H9 (cell line): ENCODE results near the gene ARL5A. TPM values are rescaled to one million over a fixed set of nuclear protein-coding genes. Genes with fewer than 3 reads are reported as not detected.

Source experiments
- DNase-seq: peaks from one replicate; pipeline ENCODE4 v3.0.0-alpha.2; 2017
- H2AFZ ChIP-seq: one replicate; pipeline ENCODE4 v1.6.1; 2013; ENCODE audit warnings: mild to moderate bottlenecking, low read length, control low read depth, moderate library complexity
- H2AK5ac ChIP-seq: 2 replicates; pipeline ENCODE4 v1.6.1; 2013; ENCODE audit warnings: low read length, control low read depth, mixed read lengths; ENCODE audit not compliant: insufficient read length
- H2BK120ac ChIP-seq: one replicate; pipeline ENCODE4 v1.6.1; 2013; ENCODE audit warnings: low read depth, mild to moderate bottlenecking, low read length, control low read depth, inconsistent platforms; ENCODE audit not compliant: poor library complexity, severe bottlenecking
- H2BK12ac ChIP-seq: 2 replicates; pipeline ENCODE4 v1.6.1; 2013; ENCODE audit warnings: low read length, control low read depth, mixed read lengths, low read depth; ENCODE audit not compliant: insufficient read length
- H2BK15ac ChIP-seq: 2 replicates; pipeline ENCODE4 v1.6.1; 2013; ENCODE audit warnings: low read depth, low read length, control low read depth
- H2BK20ac ChIP-seq: one replicate; pipeline ENCODE4 v1.6.1; 2013; ENCODE audit warnings: low read depth, mild to moderate bottlenecking, low read length, control low read depth, inconsistent platforms; ENCODE audit not compliant: poor library complexity, severe bottlenecking
- H2BK5ac ChIP-seq: 2 replicates; pipeline ENCODE4 v1.6.1; 2013; ENCODE audit warnings: low read length, control low read depth, mixed read lengths; ENCODE audit not compliant: insufficient read length
- H3K14ac ChIP-seq: 2 replicates; pipeline ENCODE4 v1.6.1; 2013; ENCODE audit warnings: low read length, control low read depth; ENCODE audit not compliant: insufficient read depth
- H3K18ac ChIP-seq: 2 replicates; pipeline ENCODE4 v1.6.1; 2013; ENCODE audit warnings: low read depth, mild to moderate bottlenecking, mixed read lengths, low read length, control low read depth; ENCODE audit not compliant: insufficient read length
- H3K23ac ChIP-seq: 2 replicates; pipeline ENCODE4 v1.6.1; 2013; ENCODE audit warnings: low read length, control low read depth, mixed read lengths, low read depth; ENCODE audit not compliant: insufficient read length
- H3K23me2 ChIP-seq: 2 replicates; pipeline ENCODE4 v1.6.1; 2013; ENCODE audit warnings: low read depth, mild to moderate bottlenecking, mixed read lengths, low read length, control low read depth; ENCODE audit not compliant: insufficient read length, poor library complexity, severe bottlenecking
- H3K27ac ChIP-seq: 2 replicates; pipeline ENCODE4 v1.5.1; 2013; ENCODE audit warnings: low read length, control low read depth, mixed read lengths, low read depth; ENCODE audit not compliant: insufficient read length
- H3K27me3 ChIP-seq: 2 replicates; pipeline ENCODE4 v1.6.1; 2013; ENCODE audit warnings: low read length, control low read depth, inconsistent platforms; ENCODE audit not compliant: insufficient read depth
- H3K4ac ChIP-seq: 2 replicates; pipeline ENCODE4 v1.6.1; 2013; ENCODE audit warnings: low read depth, mild to moderate bottlenecking, control low read depth, inconsistent platforms, low read length, moderate library complexity
- H3K4me1 ChIP-seq: 2 replicates; pipeline ENCODE4 v1.6.1; 2013; ENCODE audit warnings: low read length, control low read depth, inconsistent platforms; ENCODE audit not compliant: insufficient read depth
- H3K4me2 ChIP-seq: 2 replicates; pipeline ENCODE4 v1.6.1; 2013; ENCODE audit warnings: low read length, control low read depth, mixed read lengths; ENCODE audit not compliant: insufficient read length, insufficient read depth
- H3K56ac ChIP-seq: 2 replicates; pipeline ENCODE4 v1.6.1; 2013; ENCODE audit warnings: low read depth, mild to moderate bottlenecking, mixed read lengths, low read length, control low read depth; ENCODE audit not compliant: insufficient read length
- H3K79me1 ChIP-seq: 2 replicates; pipeline ENCODE4 v1.6.1; 2013; ENCODE audit warnings: low read depth, mild to moderate bottlenecking, moderate library complexity, low read length, control low read depth, inconsistent platforms; ENCODE audit not compliant: insufficient read depth, poor library complexity, severe bottlenecking
- H3K79me2 ChIP-seq: 2 replicates; pipeline ENCODE4 v1.6.1; 2013; ENCODE audit warnings: low read length, control low read depth, inconsistent platforms; ENCODE audit not compliant: insufficient read depth
- H3K9ac ChIP-seq: 2 replicates; pipeline ENCODE4 v1.6.1; 2013; ENCODE audit warnings: low read length, control low read depth, mixed read lengths; ENCODE audit not compliant: insufficient read length; ENCODE audit errors: extremely low read depth
- H3K9me3 ChIP-seq: one replicate; pipeline ENCODE4 v1.6.1; 2013; ENCODE audit warnings: low read depth, low read length, inconsistent platforms; ENCODE audit not compliant: control insufficient read depth
- H3T11ph ChIP-seq: one replicate; pipeline ENCODE4 v1.6.1; 2013; ENCODE audit warnings: mild to moderate bottlenecking, low read length, control low read depth, inconsistent platforms
- H4K20me1 ChIP-seq: one replicate; pipeline ENCODE4 v1.6.1; 2013; ENCODE audit not compliant: control insufficient read depth, insufficient read length, insufficient read depth
- H4K5ac ChIP-seq: 2 replicates; pipeline ENCODE4 v1.6.1; 2013; ENCODE audit warnings: low read depth, mild to moderate bottlenecking, mixed read lengths, low read length, control low read depth; ENCODE audit not compliant: insufficient read length
- H4K8ac ChIP-seq: replicated peaks from 2 replicates; pipeline ENCODE4 v1.6.1; 2013; ENCODE audit warnings: low read length, control low read depth, mixed read lengths, low read depth; ENCODE audit not compliant: insufficient read length
- H4K91ac ChIP-seq: 2 replicates; pipeline ENCODE4 v1.6.1; 2013; ENCODE audit warnings: low read depth, mild to moderate bottlenecking, moderate library complexity, mixed read lengths, low read length, control low read depth; ENCODE audit not compliant: insufficient read length
- H3K27ac Mint-ChIP-seq, 3 experiments: 2 replicates in 2 of 3; 3 replicates in 1 of 3; pipeline ENCODE4 v1.8.0; 2020 to 2021; ENCODE audit warnings: mixed read lengths in 3 of 3, mild to moderate bottlenecking in 1 of 3, moderate library complexity in 1 of 3
- H3K27me3 Mint-ChIP-seq: 2 replicates; pipeline ENCODE4 v1.8.0; 2021; ENCODE audit warnings: low read depth, mild to moderate bottlenecking, moderate library complexity, mixed read lengths
- H3K36me3 Mint-ChIP-seq, 3 experiments: 2 replicates in 2 of 3; 3 replicates in 1 of 3; pipeline ENCODE4 v1.8.0; 2020 to 2021; ENCODE audit warnings: low read depth in 3 of 3, mixed read lengths in 3 of 3; ENCODE audit not compliant: insufficient read depth in 1 of 3
- H3K4me1 Mint-ChIP-seq, 2 experiments: 2 replicates each; pipeline ENCODE4 v1.8.0; 2020; ENCODE audit warnings: mixed read lengths in 2 of 2
- H3K4me3 Mint-ChIP-seq, 2 experiments: 2 replicates in 1 of 2; 3 replicates in 1 of 2; pipeline ENCODE4 v1.8.0; 2020 to 2021; ENCODE audit warnings: mild to moderate bottlenecking in 2 of 2, mixed read lengths in 2 of 2, moderate library complexity in 1 of 2
- H3K9me3 Mint-ChIP-seq, 2 experiments: 2 replicates in 1 of 2; 3 replicates in 1 of 2; pipeline ENCODE4 v1.8.0; 2020; ENCODE audit warnings: mild to moderate bottlenecking in 2 of 2, mixed read lengths in 2 of 2, moderate library complexity in 1 of 2
- CTCF ChIP-seq: fragments of 200-600 bp; sonication (generic); conservative IDR thresholded peaks from 3 replicates; pipeline ENCODE4 v1.8.0; 2021; ENCODE audit warnings: antibody characterized with exemption, mild to moderate bottlenecking
- total RNA-seq: library from RNA; stranded (reverse); gene quantifications from 2 replicates; pipeline ENCODE4 v1.2.1, GENCODE V29; 2021

Gene ARL5A
- total RNA-seq, 1 experiment from 2014 or later: 66.7 TPM

GRCh38 chr2:151780938-151781337 is 47.3 kb downstream of the ARL5A start:
- Histone ChIP-seq H3K23me2 (no peaks in the 10 kb centered on the region), H2BK5ac (no peak overlapping the region), H3K4ac (no peak overlapping the region), H4K20me1 (no peaks in the 10 kb centered on the region), H3T11ph (no peak overlapping the region), H4K91ac (no peak overlapping the region), H2AK5ac (no peak overlapping the region), H4K5ac (no peak overlapping the region), H3K14ac (no peak overlapping the region), H3K4me1 (no peaks in the 10 kb centered on the region), H2BK15ac (no peak overlapping the region), H3K27me3 (no peaks in the 10 kb centered on the region), H3K27ac (no peak overlapping the region), H3K18ac (no peak overlapping the region), H3K23ac (no peak overlapping the region), H2AFZ (no peak overlapping the region), H2BK120ac (no peak overlapping the region), H3K79me1 (no peaks in the 10 kb centered on the region), H2BK12ac (no peak overlapping the region), H2BK20ac (no peak overlapping the region), H4K8ac (no peak overlapping the region), H3K9ac (no peak overlapping the region), H3K56ac (no peak overlapping the region), H3K4me2 (no peak overlapping the region), H3K79me2 (no peaks in the 10 kb centered on the region), H3K9me3 (no peaks in the 10 kb centered on the region)
- no peaks in the 10 kb centered on the region for H3K27me3 Mint-ChIP-seq
- no peak overlapping the region for H3K4me3 Mint-ChIP-seq
- no peak for TF ChIP-seq CTCF
- DNase-seq: no peak
- H3K36me3 Mint-ChIP-seq: peaks cover 21 to 38% (median 28%) of the 10 kb centered on the region in 3 experiments; a peak in 6 of 7 replicates
- no peak overlapping the region for H3K27ac Mint-ChIP-seq
- 0 out of 5 replicates have a peak, but pooled peaks cover 0 to 2% of the 10 kb centered on the region in 2 experiments for H3K9me3 Mint-ChIP-seq
- peaks cover 3 to 8% of the 10 kb centered on the region in 2 experiments; a peak in 2 of 4 replicates for H3K4me1 Mint-ChIP-seq
